Gastroesophageal sphincter (tissue), 4 donors: ENCODE measurements around the gene IL4R. TPM values are rescaled to one million over a fixed set of nuclear protein-coding genes. Genes with fewer than 3 reads are reported as not detected.

Experiments
- ATAC-seq: fragments of 150-250 bp; one replicate; pipeline ENCODE4 v1.9.1; 2016; ENCODE audit warnings: mild to moderate bottlenecking, moderate library complexity
- H3K27ac ChIP-seq, 4 donors: fragments of 200-600 bp; sonication (generic) in 3 of 4; 1 replicate in 3 of 4; 2 replicates in 1 of 4; pipeline ENCODE4 v1.5.1; 2016 to 2019
- H3K27me3 ChIP-seq: fragments of 200-600 bp; sonication (generic); one replicate; pipeline ENCODE4 v1.5.1; 2019
- H3K36me3 ChIP-seq, 2 donors: fragments of 200-600 bp; sonication (generic); one replicate each; pipeline ENCODE4 v1.5.1; 2019; ENCODE audit warnings: control low read depth in 1 of 2
- H3K4me1 ChIP-seq, 3 donors: fragments of 200-600 bp; sonication (generic); 1 replicate in 2 of 3; 2 replicates in 1 of 3; pipeline ENCODE4 v1.5.1; 2016 to 2019; ENCODE audit warnings: control low read depth in 2 of 3
- H3K4me3 ChIP-seq, 2 donors: fragments of 200-600 bp; sonication (generic); one replicate each; pipeline ENCODE4 v1.5.1; 2019; ENCODE audit warnings: mild to moderate bottlenecking in 1 of 2, moderate library complexity in 1 of 2
- H3K9me3 ChIP-seq, 3 donors: fragments of 200-600 bp; sonication (generic); one replicate each; pipeline ENCODE4 v1.5.1; 2017 to 2019; ENCODE audit warnings: control low read depth in 2 of 3
- EP300 ChIP-seq: sonication (generic); formaldehyde crosslinking; IDR thresholded peaks from one replicate; pipeline ENCODE4 v1.6.1; 2017; ENCODE audit warnings: antibody characterized with exemption, mild to moderate bottlenecking
- POLR2A ChIP-seq, 2 donors: fragments of 450-650 bp; IDR thresholded peaks; one replicate each; pipeline ENCODE4 v1.6.1; 2017; ENCODE audit warnings: antibody characterized with exemption in 2 of 2, mild to moderate bottlenecking in 2 of 2, moderate library complexity in 1 of 2
- POLR2AphosphoS5 ChIP-seq: sonication (generic); formaldehyde crosslinking; IDR thresholded peaks from one replicate; pipeline ENCODE4 v1.6.1; 2017; ENCODE audit warnings: antibody characterized with exemption
- WGBS, 2 donors: methylation state at CpG; one replicate each; pipeline ENCODE4 v1.1.5; 2018; ENCODE audit warnings: low coverage in 1 of 2; 5-methylcytosine and 5-hydroxymethylcytosine counted together
- total RNA-seq, 4 donors: library from RNA; depleted of rRNA; stranded (reverse); fragments of >200 nt; gene quantifications; one replicate each; pipeline ENCODE4 v1.1.0, GENCODE V29; 2016
- TF ChIP-seq, protein P1 (sequence below), 4 experiments: fragments of 200-600 bp in 2 of 4; fragments of 450-650 bp in 2 of 4; sonication (generic) in 1 of 4; IDR thresholded peaks; one replicate each; pipeline ENCODE4 v1.5.1; 2017 to 2019; ENCODE audit warnings: antibody characterized with exemption in 4 of 4, mild to moderate bottlenecking in 2 of 4, moderate library complexity in 2 of 4

The IL4R gene
- total RNA-seq, 4 donors from 2014 or later, result 72.3 to 212 (median 110) TPM

DNA sequence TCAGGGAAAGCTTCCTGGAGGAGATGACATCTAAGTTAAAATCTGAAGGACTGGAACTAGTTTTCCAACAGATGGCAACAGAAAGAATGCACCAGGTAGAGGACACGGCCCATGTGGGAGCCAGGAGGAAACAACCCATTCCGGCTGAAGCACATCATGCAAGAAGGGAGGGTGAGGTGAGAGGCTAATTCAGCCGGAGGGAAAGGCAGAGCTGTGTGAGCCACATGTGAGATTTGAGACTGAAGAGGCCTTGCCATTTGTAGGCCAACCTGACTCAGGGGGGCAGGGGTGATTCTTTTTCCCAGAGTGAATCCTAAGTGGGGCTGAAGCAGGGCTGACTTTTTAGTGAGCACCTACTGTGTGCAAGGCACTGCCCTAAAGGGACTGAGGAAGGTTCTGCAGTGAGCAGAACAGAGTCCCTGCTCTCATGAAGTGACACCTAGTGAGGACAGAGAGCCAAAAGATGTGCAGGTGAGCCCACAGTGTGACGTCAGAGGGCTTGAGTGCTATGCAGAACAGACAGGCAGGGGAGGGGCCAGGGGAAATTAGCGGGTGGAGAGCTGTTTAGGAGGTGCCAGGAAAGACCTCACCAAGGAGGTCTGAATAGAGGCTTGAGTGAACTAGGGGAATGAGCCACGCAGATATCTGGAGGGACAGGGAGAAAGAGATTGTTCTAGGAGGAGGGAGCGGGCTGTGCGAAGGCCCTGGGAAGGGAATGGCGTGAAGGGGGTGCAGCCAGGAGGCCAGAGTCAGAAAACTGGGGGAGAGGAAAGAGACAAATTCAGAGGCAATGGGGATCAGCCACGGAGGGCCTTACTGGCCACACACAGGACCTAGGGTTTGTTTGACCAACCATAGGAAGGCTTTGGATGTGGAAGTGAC lies 68.4 kb downstream of the IL4R start:
- no peaks in the 10 kb centered on the region for H3K36me3 ChIP-seq
- H3K27ac ChIP-seq, result no peak overlapping the region
- WGBS, 2 donors, result 70 to 71% methylated on average over 9 to 10 of the region's 10 CpGs
- no peak for ATAC-seq
- H3K4me3 ChIP-seq, result no peak overlapping the region
- TF ChIP-seq EP300, result no peak
- TF ChIP-seq, protein P1, sequence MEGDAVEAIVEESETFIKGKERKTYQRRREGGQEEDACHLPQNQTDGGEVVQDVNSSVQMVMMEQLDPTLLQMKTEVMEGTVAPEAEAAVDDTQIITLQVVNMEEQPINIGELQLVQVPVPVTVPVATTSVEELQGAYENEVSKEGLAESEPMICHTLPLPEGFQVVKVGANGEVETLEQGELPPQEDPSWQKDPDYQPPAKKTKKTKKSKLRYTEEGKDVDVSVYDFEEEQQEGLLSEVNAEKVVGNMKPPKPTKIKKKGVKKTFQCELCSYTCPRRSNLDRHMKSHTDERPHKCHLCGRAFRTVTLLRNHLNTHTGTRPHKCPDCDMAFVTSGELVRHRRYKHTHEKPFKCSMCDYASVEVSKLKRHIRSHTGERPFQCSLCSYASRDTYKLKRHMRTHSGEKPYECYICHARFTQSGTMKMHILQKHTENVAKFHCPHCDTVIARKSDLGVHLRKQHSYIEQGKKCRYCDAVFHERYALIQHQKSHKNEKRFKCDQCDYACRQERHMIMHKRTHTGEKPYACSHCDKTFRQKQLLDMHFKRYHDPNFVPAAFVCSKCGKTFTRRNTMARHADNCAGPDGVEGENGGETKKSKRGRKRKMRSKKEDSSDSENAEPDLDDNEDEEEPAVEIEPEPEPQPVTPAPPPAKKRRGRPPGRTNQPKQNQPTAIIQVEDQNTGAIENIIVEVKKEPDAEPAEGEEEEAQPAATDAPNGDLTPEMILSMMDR (IDR thresholded peaks at IDR 0.05), result no peak
- H3K9me3 ChIP-seq, result peaks cover 0 to 42% (median 0%) of the 10 kb centered on the region in 3 donors
- H3K27me3 ChIP-seq, result peaks cover 10% of the 10 kb centered on the region
- no peaks in the 10 kb centered on the region for H3K4me1 ChIP-seq

DNA sequence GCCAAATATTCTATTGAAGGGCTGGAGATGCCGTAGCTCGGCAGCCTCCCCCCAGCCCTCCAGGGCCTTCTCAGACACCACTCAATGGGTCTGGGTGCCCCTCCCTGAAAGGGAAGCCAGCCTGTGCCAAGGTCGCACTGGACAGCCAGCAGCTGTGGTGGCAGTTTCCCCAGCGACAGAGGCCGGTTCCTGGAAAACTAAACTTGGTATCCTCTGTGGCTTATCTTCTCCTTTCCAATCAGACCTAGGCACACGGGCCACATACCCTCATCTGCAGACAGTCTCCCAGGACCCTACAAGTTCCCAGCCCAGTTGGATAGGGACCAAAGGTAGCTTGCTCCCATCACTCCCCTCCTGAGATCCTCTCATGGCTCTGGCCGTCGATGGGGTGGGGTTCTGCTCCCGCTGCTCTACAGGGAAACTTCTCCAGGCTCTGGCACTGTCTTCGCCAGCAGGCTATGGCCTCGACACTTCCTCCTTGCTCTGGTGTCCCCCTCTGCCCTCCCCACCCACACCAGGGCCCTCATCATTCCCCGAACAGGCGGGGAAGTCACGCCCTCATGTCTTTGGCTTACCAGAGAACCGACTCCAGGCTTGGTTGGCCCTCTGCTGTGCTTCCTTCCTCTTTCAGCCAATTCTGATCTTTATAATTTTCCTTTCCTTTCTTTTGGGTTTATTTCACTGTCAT lies 69.9 kb downstream of the IL4R start:
- peaks cover 16% of the 10 kb centered on the region for H3K27me3 ChIP-seq
- no peaks in the 10 kb centered on the region for H3K36me3 ChIP-seq
- peak; percentile 66 for ATAC-seq
- no peaks in the 10 kb centered on the region for H3K4me1 ChIP-seq
- no peak overlapping the region for H3K4me3 ChIP-seq
- WGBS, 2 donors, result 75 to 78% methylated on average over 5 to 10 of the region's 15 CpGs
- H3K27ac ChIP-seq, result no peak overlapping the region
- TF ChIP-seq POLR2AphosphoS5 (no peak), POLR2A (IDR thresholded peaks at IDR 0.05) (no peak), EP300 (no peak)
- TF ChIP-seq, protein P1 (IDR thresholded peaks at IDR 0.05), result no peak
- peaks cover 0 to 42% (median 0%) of the 10 kb centered on the region in 3 donors for H3K9me3 ChIP-seq

DNA sequence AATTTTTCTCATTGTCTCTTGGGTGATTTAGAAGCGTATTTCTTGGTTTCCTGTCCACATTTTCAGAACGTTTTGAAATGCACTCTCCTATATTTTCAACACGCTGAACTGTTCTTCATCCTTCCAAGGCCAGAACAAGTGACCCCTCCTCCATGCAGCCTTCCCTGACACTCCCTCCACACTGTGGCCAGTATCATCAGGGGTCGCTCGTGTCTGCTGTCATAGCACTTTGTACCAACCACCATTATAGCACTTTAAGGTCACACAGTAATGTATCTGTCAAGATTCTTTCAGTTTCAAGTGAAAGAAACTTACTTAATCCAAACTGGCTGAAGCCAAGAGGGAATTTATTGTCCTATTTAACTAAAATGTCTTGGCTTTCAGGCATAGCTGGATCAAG lies 70.7 kb downstream of the IL4R start:
- Histone ChIP-seq H3K4me1 (no peaks in the 10 kb centered on the region), H3K27ac (no peak overlapping the region), H3K4me3 (no peak overlapping the region), H3K36me3 (no peaks in the 10 kb centered on the region), H3K27me3 (peaks cover 23% of the 10 kb centered on the region), H3K9me3 (peaks cover 0 to 42% (median 0%) of the 10 kb centered on the region in 3 donors)
- no peak for ATAC-seq
- TF ChIP-seq, protein P1 (IDR thresholded peaks at IDR 0.05), result no peak
- 60 to 88% methylated on average over 4 of the region's 5 CpGs for WGBS, 2 donors

DNA sequence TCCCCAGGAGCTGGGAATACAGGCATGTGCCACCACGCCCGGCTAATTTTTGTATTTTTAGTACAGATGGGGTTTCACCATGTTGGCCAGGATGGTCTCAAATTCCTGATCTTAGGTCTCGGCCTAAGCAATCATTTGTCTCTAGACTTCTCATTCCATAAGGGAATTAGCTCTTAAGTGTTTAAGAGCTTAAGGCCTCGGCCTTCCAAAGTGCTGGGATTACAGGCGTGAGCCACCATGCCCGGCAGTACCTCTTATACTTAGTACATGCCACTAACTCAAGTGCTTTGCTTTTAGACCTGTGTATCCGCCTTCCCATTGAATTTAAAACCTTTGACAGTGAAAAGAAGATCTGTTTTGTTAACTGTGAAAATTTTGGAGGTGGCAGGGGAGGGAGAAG lies 71.6 kb downstream of the IL4R start:
- no peaks in the 10 kb centered on the region for H3K4me1 ChIP-seq
- no peaks in the 10 kb centered on the region for H3K36me3 ChIP-seq
- 89 to 92% methylated on average over 3 of the region's 7 CpGs for WGBS, 2 donors
- TF ChIP-seq POLR2A (IDR thresholded peaks at IDR 0.05) (no peak), POLR2AphosphoS5 (no peak), EP300 (no peak)
- TF ChIP-seq, protein P1 (IDR thresholded peaks at IDR 0.05), result no peak
- peaks cover 27% of the 10 kb centered on the region for H3K27me3 ChIP-seq
- H3K27ac ChIP-seq, result no peak overlapping the region
- H3K9me3 ChIP-seq, result peaks cover 0 to 42% (median 0%) of the 10 kb centered on the region in 3 donors
- H3K4me3 ChIP-seq, result no peak overlapping the region
- no peak for ATAC-seq
